PC-3 (cell line): ENCODE data around the gene NECAP2. TPM values are rescaled to one million over a fixed set of nuclear protein-coding genes. Genes with fewer than 3 reads are reported as not detected.

Experiments
- ATAC-seq: fragments of 200-7000 bp; cut with Tn5 transposase; 2 replicates; pipeline ENCODE4 v1.9.1; 2020; ENCODE audit warnings: mild to moderate bottlenecking, moderate library complexity
- BruUV-seq: library from RNA; stranded (reverse); fragments of 400-500 nt; replicated peaks from 2 replicates; lab custom pipeline; 2021; lab: Mats Ljungman, UMichigan
- CTCF ChIA-PET: fragments of 300-600 bp; sonication (Branson Sonifier 250); formaldehyde crosslinking; loops from one replicate; lab custom pipeline; 2022; ENCODE audit warnings: antibody characterized with exemption; lab: Charles Lee
- POLR2A ChIA-PET: fragments of 300-600 bp; sonication (Branson Sonifier 250); formaldehyde crosslinking; loops from one replicate; lab custom pipeline; 2022; ENCODE audit warnings: antibody characterized with exemption; ENCODE audit not compliant: unreplicated experiment; lab: Charles Lee
- DNase-seq: peaks from one replicate; pipeline ENCODE4 v3.0.0-alpha.2; 2015
- H2AFZ ChIP-seq: fragments of 300-600 bp; sonication (generic); 2 replicates; pipeline ENCODE4 v1.6.0; 2016; ENCODE audit warnings: antibody characterized with exemption, low read length
- H3F3A ChIP-seq: fragments of 300-600 bp; sonication (generic); one replicate; pipeline ENCODE4 v1.6.0; 2017; ENCODE audit warnings: antibody characterized with exemption, low read length, control low read depth, mild to moderate bottlenecking; ENCODE audit not compliant: unreplicated experiment
- H3K27ac ChIP-seq: fragments of 300-600 bp; sonication (generic); 2 replicates; pipeline ENCODE4 v1.5.1; 2016; ENCODE audit warnings: mild to moderate bottlenecking, low read length
- H3K27me3 ChIP-seq: fragments of 300-600 bp; sonication (generic); 2 replicates; pipeline ENCODE4 v1.6.1; 2016; ENCODE audit warnings: low read length, mixed read lengths
- H3K36me3 ChIP-seq: fragments of 300-600 bp; sonication (generic); 2 replicates; pipeline ENCODE4 v1.6.1; 2016; ENCODE audit warnings: low read depth, mixed run types, low read length, mixed read lengths
- H3K4me1 ChIP-seq: fragments of 300-600 bp; sonication (generic); 2 replicates; pipeline ENCODE4 v1.5.1; 2016; ENCODE audit warnings: low read length; ENCODE audit not compliant: insufficient read depth
- H3K4me2 ChIP-seq: fragments of 300-600 bp; sonication (generic); 2 replicates; pipeline ENCODE4 v1.6.0; 2016; ENCODE audit warnings: low read length
- H3K4me3 ChIP-seq: fragments of 300-600 bp; sonication (generic); 2 replicates; pipeline ENCODE4 v1.5.1; 2016; ENCODE audit warnings: mild to moderate bottlenecking, low read length, mixed read lengths
- H3K79me2 ChIP-seq: fragments of 300-600 bp; sonication (generic); 2 replicates; pipeline ENCODE4 v1.6.1; 2017; ENCODE audit warnings: low read length, mixed read lengths
- H3K9ac ChIP-seq: fragments of 300-600 bp; sonication (generic); 2 replicates; pipeline ENCODE4 v1.6.0; 2016; ENCODE audit warnings: mild to moderate bottlenecking, low read length
- H3K9me2 ChIP-seq: fragments of 300-600 bp; sonication (generic); replicated peaks from 2 replicates; pipeline ENCODE4 v1.6.1; 2016; ENCODE audit warnings: mixed run types, low read length, mixed read lengths
- H3K9me3 ChIP-seq: fragments of 300-600 bp; sonication (generic); 2 replicates; pipeline ENCODE4 v1.6.1; 2016; ENCODE audit warnings: low read length, mixed read lengths
- H4K20me1 ChIP-seq: fragments of 300-600 bp; sonication (generic); 2 replicates; pipeline ENCODE4 v1.6.1; 2016; ENCODE audit warnings: low read length, mixed read lengths
- CTCF ChIP-seq: fragments of 300-600 bp; sonication (generic); conservative IDR thresholded peaks from 2 replicates; pipeline ENCODE4 v1.5.1; 2017; ENCODE audit warnings: antibody characterized with exemption, low read depth, mild to moderate bottlenecking, low read length
- EZH2 ChIP-seq: fragments of 300-600 bp; sonication (generic); IDR thresholded peaks from one replicate; pipeline ENCODE4 v1.6.1; 2017; ENCODE audit warnings: antibody characterized with exemption, mild to moderate bottlenecking, low read length; ENCODE audit not compliant: unreplicated experiment
- EZH2phosphoT487 ChIP-seq: fragments of 300-600 bp; sonication (generic); IDR thresholded peaks from 2 replicates; pipeline ENCODE4 v1.6.1; 2018; ENCODE audit warnings: mild to moderate bottlenecking, antibody characterized with exemption, low read length, borderline replicate concordance
- intact Hi-C: fragments of 100-400 bp; cut with micrococcal nuclease; formaldehyde crosslinking; loops from 2 replicates; pipeline ENCODE4 v1.9.0; 2023
- total RNA-seq: library from RNA; depleted of rRNA; stranded (reverse); fragments of >200 nt; gene quantifications from 2 replicates; pipeline ENCODE4 v1.2.3, GENCODE V29; 2014

NECAP2 gene
- total RNA-seq, 1 experiment from 2014 or later = 65.0 TPM

- ChIA-PET CTCF (no interaction called here), POLR2A (no interaction called here)
- Histone ChIP-seq H3K9me3 (no peaks in the 10 kb centered on the region), H2AFZ (no peak overlapping the region), H3F3A (no peaks in the 10 kb centered on the region), H3K9me2 (no peaks in the 10 kb centered on the region), H3K27me3 (no peaks in the 10 kb centered on the region), H3K4me3 (no peak overlapping the region), H3K9ac (no peak overlapping the region), H3K79me2 (peaks cover 57% of the 10 kb centered on the region), H4K20me1 (peaks cover 49% of the 10 kb centered on the region), H3K27ac (no peak overlapping the region), H3K4me1 (no peaks in the 10 kb centered on the region), H3K36me3 (peaks cover 43% of the 10 kb centered on the region), H3K4me2 (no peak overlapping the region)
- intact Hi-C loops = loop anchor here (2.0 kb wide), 1 partner anchor 46 kb away; no protein-coding TSS in a partner anchor
- DNase-seq = no peak
- TF ChIP-seq EZH2phosphoT487 (no peak), EZH2 (no peak), CTCF (no peak)
- no TSS peak for BruUV-seq
- no peak for ATAC-seq
These were observed 47.6 kb upstream of the NECAP2 start for GRCh38 chr1:16392740-16393569.

DNA sequence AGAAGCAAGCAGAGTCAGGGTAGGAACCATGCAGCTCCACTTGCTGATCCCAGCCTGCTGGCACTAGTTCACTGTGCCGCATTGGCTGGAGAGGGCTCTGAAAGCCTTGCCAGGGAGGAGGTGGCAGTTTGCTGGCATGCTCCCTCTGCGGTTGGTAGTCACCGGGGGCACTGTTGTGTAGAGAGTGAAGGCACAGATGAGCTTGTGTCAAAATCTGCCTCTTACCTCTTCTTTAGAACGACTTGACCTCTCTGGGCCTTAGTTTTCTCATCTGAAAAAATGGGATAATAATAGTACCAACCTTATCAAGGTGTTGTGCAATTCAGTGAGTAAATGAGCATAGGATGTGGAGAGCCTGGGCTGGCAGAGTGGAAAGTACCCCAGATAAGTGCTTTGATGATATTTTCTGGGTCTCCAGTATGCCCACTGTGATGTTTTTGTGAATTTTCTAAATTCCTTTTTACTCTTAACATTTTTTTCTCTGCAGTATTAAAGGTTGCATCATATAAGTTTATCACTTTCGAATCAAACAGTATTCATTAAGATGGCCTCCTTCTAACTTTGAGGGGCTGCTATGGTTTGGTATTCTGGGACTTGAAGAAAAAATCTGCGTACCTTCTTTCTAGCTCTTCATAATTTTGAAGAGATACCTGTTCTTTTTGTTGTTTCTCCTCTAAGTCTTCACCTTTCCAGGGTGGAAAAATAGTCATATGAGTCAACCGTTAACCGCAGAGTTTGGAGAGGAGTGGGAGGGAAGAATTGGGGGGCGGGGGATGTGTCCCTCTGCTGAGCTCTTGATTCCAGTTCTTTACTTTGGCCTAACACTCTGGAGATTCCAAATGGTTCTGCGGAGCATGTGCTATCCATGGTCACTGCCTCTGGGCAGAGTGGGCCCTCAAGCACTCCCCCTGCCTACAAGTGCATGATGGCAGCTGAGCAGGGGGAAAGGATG is 46.7 kb upstream of the NECAP2 start:
- Histone ChIP-seq H3K27ac (no peak overlapping the region), H3K27me3 (no peaks in the 10 kb centered on the region), H3K9me3 (no peaks in the 10 kb centered on the region), H3K4me3 (no peak overlapping the region), H3K9me2 (no peaks in the 10 kb centered on the region), H3F3A (no peaks in the 10 kb centered on the region), H3K79me2 (peaks cover 48% of the 10 kb centered on the region), H3K9ac (no peak overlapping the region), H2AFZ (no peak overlapping the region), H3K4me2 (no peak overlapping the region), H3K36me3 (peaks cover 43% of the 10 kb centered on the region), H3K4me1 (no peaks in the 10 kb centered on the region), H4K20me1 (peaks cover 46% of the 10 kb centered on the region)
- CTCF ChIA-PET = no interaction called here
- intact Hi-C loops = loop anchor here (2.0 kb wide), 1 partner anchor 45 kb away; no protein-coding TSS in a partner anchor
- POLR2A ChIA-PET = no interaction called here
- no peak for DNase-seq
- BruUV-seq = no TSS peak
- no peak for ATAC-seq
- TF ChIP-seq CTCF (0 out of 2 replicates have a peak, but pooled peaks have one; percentile 15), EZH2 (no peak), EZH2phosphoT487 (no peak)
